ENCODE results near the gene GABRA5.
"Not testable (repeated sequence)": the region's sequence is repeated elsewhere in the genome, so short reads cannot be mapped to it uniquely, and the experiment has no call there.

GABRA5 gene

GRCh38 chr15:26877831-26878230, 11.0 kb downstream of the GABRA5 start:
- DNase-seq (ENCODE audit: low read depth, low spot score) = no peak

- DNase-seq (ENCODE audit: low read depth, low spot score) = no peak
These were observed 12.8 kb downstream of the GABRA5 start for GRCh38 chr15:26879706-26880105.

- DNase-seq (ENCODE audit: low read depth, low spot score) = no peak
These were observed 15.2 kb downstream of the GABRA5 start for GRCh38 chr15:26882112-26882511.

GRCh38 chr15:26882616-26883365, 15.9 kb downstream of the GABRA5 start:
- no peak for DNase-seq (ENCODE audit: low read depth, low spot score)

GRCh38 chr15:26883466-26883865, 16.6 kb downstream of the GABRA5 start:
- no peak for DNase-seq (ENCODE audit: low read depth, low spot score)

GRCh38 chr15:26886566-26886965, 19.7 kb downstream of the GABRA5 start:
- no peak for DNase-seq (ENCODE audit: low read depth, low spot score)

- no peak for DNase-seq (ENCODE audit: low read depth, low spot score)
These were observed 21.2 kb downstream of the GABRA5 start for GRCh38 chr15:26887926-26888666.

GRCh38 chr15:26888761-26889160, 21.9 kb downstream of the GABRA5 start:
- DNase-seq (ENCODE audit: low read depth, low spot score) = no peak

GRCh38 chr15:26889298-26889898, 22.5 kb downstream of the GABRA5 start:
- no peak for DNase-seq (ENCODE audit: low read depth, low spot score)

- DNase-seq (ENCODE audit: low read depth, low spot score) = no peak
These were observed 23.6 kb downstream of the GABRA5 start for GRCh38 chr15:26890451-26890850.

GRCh38 chr15:26890988-26891387, 24.1 kb downstream of the GABRA5 start:
- DNase-seq (ENCODE audit: low read depth, low spot score) = no peak

- DNase-seq (ENCODE audit: low read depth, low spot score) = peak; percentile 91
These were observed 24.8 kb downstream of the GABRA5 start for GRCh38 chr15:26891448-26892181.

GRCh38 chr15:26892182-26892518, 25.3 kb downstream of the GABRA5 start:
- DNase-seq (ENCODE audit: low read depth, low spot score) = no peak

GRCh38 chr15:26892678-26893077, 25.8 kb downstream of the GABRA5 start:
- DNase-seq (ENCODE audit: low read depth, low spot score) = no peak

GRCh38 chr15:26893351-26894065, 26.6 kb downstream of the GABRA5 start:
- no peak for DNase-seq (ENCODE audit: low read depth, low spot score)

GRCh38 chr15:26894181-26894580, 27.3 kb downstream of the GABRA5 start:
- no peak for DNase-seq (ENCODE audit: low read depth, low spot score)

- not testable (repeated sequence) for DNase-seq (ENCODE audit: low read depth, low spot score)
These were observed 28.5 kb downstream of the GABRA5 start for GRCh38 chr15:26895346-26895745.

- no peak for DNase-seq (ENCODE audit: low read depth, low spot score)
These were observed 32.8 kb downstream of the GABRA5 start for GRCh38 chr15:26899658-26900057.

- DNase-seq (ENCODE audit: low read depth, low spot score) = no peak
These were observed 34.2 kb downstream of the GABRA5 start for GRCh38 chr15:26901041-26901440.

- no peak for DNase-seq (ENCODE audit: low read depth, low spot score)
These were observed 43.9 kb downstream of the GABRA5 start for GRCh38 chr15:26910715-26911114.

GRCh38 chr15:26921433-26921832, 54.6 kb downstream of the GABRA5 start:
- no peak for DNase-seq (ENCODE audit: low read depth, low spot score)

Measured in ELF-1 (cell line).